Chondrocyte (in vitro differentiated cells): Measurements from ENCODE around the gene BMP6. TPM values are rescaled to one million over a fixed set of nuclear protein-coding genes. Genes with fewer than 3 reads are reported as not detected.

Experiments
- DNase-seq: peaks from one replicate; pipeline ENCODE4 v3.0.0; 2021; ENCODE audit warnings: mixed read lengths, low spot score
- H3K27ac Mint-ChIP-seq: one replicate; pipeline ENCODE4 v1.8.0; 2021; ENCODE audit warnings: mild to moderate bottlenecking, moderate library complexity, mixed read lengths; ENCODE audit not compliant: unreplicated experiment
- H3K27me3 Mint-ChIP-seq: 2 replicates; pipeline ENCODE4 v1.8.0; 2021; ENCODE audit warnings: low read depth, mixed read lengths
- H3K36me3 Mint-ChIP-seq: 2 replicates; pipeline ENCODE4 v1.8.0; 2021; ENCODE audit warnings: low read depth, mixed read lengths
- H3K4me1 Mint-ChIP-seq: 2 replicates; pipeline ENCODE4 v1.8.0; 2021; ENCODE audit warnings: low read depth, mild to moderate bottlenecking, mixed read lengths
- H3K4me3 Mint-ChIP-seq: one replicate; pipeline ENCODE4 v1.8.0; 2021; ENCODE audit warnings: mild to moderate bottlenecking, moderate library complexity, mixed read lengths; ENCODE audit not compliant: unreplicated experiment
- H3K9me3 Mint-ChIP-seq: 2 replicates; pipeline ENCODE4 v1.8.0; 2021; ENCODE audit warnings: low read depth, mixed read lengths
- CTCF ChIP-seq: fragments of 200-600 bp; sonication (generic); IDR thresholded peaks from 2 replicates; pipeline ENCODE4 v1.5.0; 2021; ENCODE audit warnings: antibody characterized with exemption, mild to moderate bottlenecking, moderate library complexity
- total RNA-seq: library from RNA; stranded (reverse); gene quantifications from 3 replicates; pipeline ENCODE4 v1.2.1, GENCODE V29; 2021

BMP6 gene
- total RNA-seq, 1 donor from 2014 or later: 0.50 TPM

- TF ChIP-seq CTCF: no peak
- Mint-ChIP-seq H3K9me3 (no peaks in the 10 kb centered on the region), H3K4me1 (no peaks in the 10 kb centered on the region), H3K4me3 (no peak overlapping the region), H3K36me3 (no peaks in the 10 kb centered on the region), H3K27me3 (peaks cover 14% of the 10 kb centered on the region), H3K27ac (no peak overlapping the region)
- no peak for DNase-seq
Observed at GRCh38 chr6:7805078-7805849, 79.4 kb downstream of the BMP6 start.

- no peak overlapping the region for H3K27ac Mint-ChIP-seq
- H3K4me1 Mint-ChIP-seq: no peaks in the 10 kb centered on the region
- H3K27me3 Mint-ChIP-seq: peaks cover 12% of the 10 kb centered on the region
- H3K9me3 Mint-ChIP-seq: no peaks in the 10 kb centered on the region
- H3K4me3 Mint-ChIP-seq: no peak overlapping the region
- no peaks in the 10 kb centered on the region for H3K36me3 Mint-ChIP-seq
- no peak for TF ChIP-seq CTCF
- no peak for DNase-seq
Observed at GRCh38 chr6:7805850-7806214, 79.9 kb downstream of the BMP6 start.

- H3K9me3 Mint-ChIP-seq: no peaks in the 10 kb centered on the region
- peaks cover 10% of the 10 kb centered on the region for H3K27me3 Mint-ChIP-seq
- DNase-seq: no peak
- no peaks in the 10 kb centered on the region for H3K4me1 Mint-ChIP-seq
- no peak for TF ChIP-seq CTCF
- no peaks in the 10 kb centered on the region for H3K36me3 Mint-ChIP-seq
- no peak overlapping the region for H3K27ac Mint-ChIP-seq
- no peak overlapping the region for H3K4me3 Mint-ChIP-seq
Observed at GRCh38 chr6:7806711-7807110, 80.8 kb downstream of the BMP6 start.

GRCh38 chr6:7809346-7809745 lies 83.4 kb downstream of the BMP6 start:
- H3K4me3 Mint-ChIP-seq: no peak overlapping the region
- H3K4me1 Mint-ChIP-seq: no peaks in the 10 kb centered on the region
- H3K27ac Mint-ChIP-seq: no peak overlapping the region
- DNase-seq: no peak
- TF ChIP-seq CTCF: no peak
- peaks cover 8% of the 10 kb centered on the region for H3K27me3 Mint-ChIP-seq
- H3K36me3 Mint-ChIP-seq: no peaks in the 10 kb centered on the region
- no peaks in the 10 kb centered on the region for H3K9me3 Mint-ChIP-seq

- no peak for TF ChIP-seq CTCF
- no peak overlapping the region for H3K27ac Mint-ChIP-seq
- H3K4me3 Mint-ChIP-seq: no peak overlapping the region
- no peaks in the 10 kb centered on the region for H3K4me1 Mint-ChIP-seq
- no peaks in the 10 kb centered on the region for H3K9me3 Mint-ChIP-seq
- DNase-seq: no peak
- H3K36me3 Mint-ChIP-seq: no peaks in the 10 kb centered on the region
- H3K27me3 Mint-ChIP-seq: peaks cover 7% of the 10 kb centered on the region
Observed at GRCh38 chr6:7811441-7811840, 85.5 kb downstream of the BMP6 start.
